HepG2 (cell line): ENCODE results near the gene PREX1. TPM values are rescaled to one million over a fixed set of nuclear protein-coding genes. Genes with fewer than 3 reads are reported as not detected.

ENCODE experiments used
- CEBPZ ChIP-seq: IDR thresholded peaks from 2 replicates; pipeline ENCODE4 v1.6.1; 2012; ENCODE audit warnings: low read length, improper control_type of control experiment
- DR1 ChIP-seq: sonication (generic); formaldehyde crosslinking; IDR thresholded peaks from 2 replicates; pipeline ENCODE4 v1.8.0; 2021; ENCODE audit warnings: mild to moderate bottlenecking, missing genetic modification reagents, inconsistent platforms
- E2F1 ChIP-seq: sonication (generic); formaldehyde crosslinking; IDR thresholded peaks from 2 replicates; pipeline ENCODE4 v1.5.0; 2020; ENCODE audit warnings: missing genetic modification reagents
- FIP1L1 ChIP-seq: fragments of 200-400 bp; formaldehyde crosslinking; IDR thresholded peaks from 2 replicates; pipeline ENCODE4 v1.6.1; 2018; ENCODE audit warnings: low read depth, mild to moderate bottlenecking, low read length, moderate library complexity, borderline replicate concordance; ENCODE audit not compliant: insufficient read depth
- FOSL2 ChIP-seq: sonication (generic); formaldehyde crosslinking; IDR thresholded peaks from 2 replicates; pipeline ENCODE4 v1.4.0; 2020; ENCODE audit warnings: missing genetic modification reagents
- NFYB ChIP-seq: sonication (generic); formaldehyde crosslinking; IDR thresholded peaks from 2 replicates; pipeline ENCODE4 v1.4.0; 2020; ENCODE audit warnings: missing genetic modification reagents
- SMAD1 ChIP-seq: sonication (generic); formaldehyde crosslinking; IDR thresholded peaks from 2 replicates; pipeline ENCODE4 v1.4.0; 2020; ENCODE audit warnings: missing genetic modification reagents, low read depth, mild to moderate bottlenecking, borderline replicate concordance
- SMYD3 ChIP-seq: sonication (generic); formaldehyde crosslinking; IDR thresholded peaks from 2 replicates; pipeline ENCODE4 v1.8.1; 2023; ENCODE audit warnings: mild to moderate bottlenecking, missing genetic modification reagents
- SP1 ChIP-seq, 2 experiments: fragments of 450-650 bp in 1 of 2; sonication (generic) in 1 of 2; formaldehyde crosslinking in 1 of 2; IDR thresholded peaks; 2 replicates each; pipeline versions ENCODE4 v1.4.0 to v1.6.1; 2016 to 2020; ENCODE audit warnings: missing genetic modification reagents in 1 of 2
- SP2 ChIP-seq: sonication (generic); formaldehyde crosslinking; IDR thresholded peaks from 2 replicates; pipeline ENCODE4 v1.5.1; 2020; ENCODE audit warnings: mild to moderate bottlenecking, missing genetic modification reagents
- STAT5B ChIP-seq: sonication (generic); formaldehyde crosslinking; IDR thresholded peaks from 2 replicates; pipeline ENCODE4 v1.4.0; 2020; ENCODE audit warnings: missing genetic modification reagents
- TCF7L2 ChIP-seq: IDR thresholded peaks from 2 replicates; pipeline ENCODE4 v1.6.1; 2011; ENCODE audit warnings: mild to moderate bottlenecking, low read depth, low read length, moderate library complexity
- ZEB1 ChIP-seq: IDR thresholded peaks from 2 replicates; pipeline ENCODE4 v1.6.1; 2012; ENCODE audit warnings: mild to moderate bottlenecking, low read depth, inconsistent platforms; ENCODE audit not compliant: insufficient replicate concordance
- ZNF280B ChIP-seq: sonication (generic); formaldehyde crosslinking; IDR thresholded peaks from 2 replicates; pipeline ENCODE4 v1.5.0; 2020; ENCODE audit warnings: missing genetic modification reagents, mild to moderate bottlenecking, borderline replicate concordance
- ZNF281 ChIP-seq: sonication (generic); formaldehyde crosslinking; IDR thresholded peaks from 2 replicates; pipeline ENCODE4 v1.4.0; 2020; ENCODE audit warnings: missing genetic modification reagents, borderline replicate concordance
- polyA plus RNA-seq, 8 experiments: library from polyadenylated mRNA; depleted of rRNA in 3 of 8; stranded (reverse) in 7 of 8; unstranded in 1 of 8; fragments of >200 nt; fragmentation: Illumina TruSeq in 4 of 8; extraction: Trizol in 4 of 8; gene quantifications; 2 replicates each; pipeline versions ENCODE4 v1.2.1 to v1.2.3, GENCODE V29; 2011 to 2016; ENCODE audit warnings: low read depth in 4 of 8, missing spikeins in 1 of 8, mixed read lengths in 1 of 8; ENCODE audit not compliant: insufficient read depth in 1 of 8
- total RNA-seq, 5 experiments: library from RNA; depleted of rRNA; stranded (reverse); fragments of >200 nt; fragmentation: Illumina TruSeq; extraction: Trizol; gene quantifications; 2 replicates each; pipeline ENCODE4 v1.2.3, GENCODE V29; 2016; ENCODE audit warnings: low read depth in 1 of 5

The PREX1 gene
- total and polyA plus RNA-seq, 2 of the 13 experiments (the other 11 are each of a cell fraction or from before 2014, with no cell fraction given), result 0.02 to 0.04 TPM

GRCh38 chr20:48725555-48725991 is 102.2 kb downstream of the PREX1 start (continued):
- TF ChIP-seq ZNF280B (CRISPR knock-in tag) (no peak), SP1 (IDR thresholded peaks at IDR 0.05) (no peak), SP1 (CRISPR knock-in tag; IDR thresholded peaks at IDR 0.05) (no peak), SP2 (CRISPR knock-in tag) (no peak), STAT5B (CRISPR knock-in tag) (no peak), TCF7L2 (no peak), SMYD3 (CRISPR knock-in tag) (no peak), SMAD1 (CRISPR knock-in tag) (no peak), ZEB1 (no peak), DR1 (no peak), NFYB (CRISPR knock-in tag) (peak; percentile 76), E2F1 (CRISPR knock-in tag) (no peak), CEBPZ (no peak), FOSL2 (peak; percentile 53; the same call in 1 of the 2 replicates), FIP1L1 (no peak), ZNF281 (no peak)
